ENCODE measurements around the gene ETS2.

Gene ETS2

GRCh38 chr21:38761531-38761930 lies 44.2 kb upstream of the ETS2 start:
- TF ChIP-seq CTCF (IDR thresholded peaks at IDR 0.05), result no peak
- no peak for TF ChIP-seq ZFX (IDR thresholded peaks at IDR 0.05; ENCODE audit: borderline replicate concordance)
- H3K27ac ChIP-seq, result no peak overlapping the region

GRCh38 chr21:38765056-38765455 lies 40.7 kb upstream of the ETS2 start:
- TF ChIP-seq ZFX (IDR thresholded peaks at IDR 0.05; ENCODE audit: borderline replicate concordance) (no peak), CTCF (IDR thresholded peaks at IDR 0.05) (no peak)
- H3K27ac ChIP-seq, result no peak overlapping the region

- TF ChIP-seq ZFX (IDR thresholded peaks at IDR 0.05; ENCODE audit: borderline replicate concordance) (no peak), CTCF (IDR thresholded peaks at IDR 0.05) (no peak)
- H3K27ac ChIP-seq, result no peak overlapping the region
Measured at GRCh38 chr21:38766987-38767722, 38.6 kb upstream of the ETS2 start.

GRCh38 chr21:38768471-38769063 lies 37.2 kb upstream of the ETS2 start:
- H3K27ac ChIP-seq, result no peak overlapping the region
- TF ChIP-seq ZFX (IDR thresholded peaks at IDR 0.05; ENCODE audit: borderline replicate concordance) (no peak), CTCF (IDR thresholded peaks at IDR 0.05) (no peak)

GRCh38 chr21:38769191-38769780 lies 36.4 kb upstream of the ETS2 start:
- H3K27ac ChIP-seq, result no peak overlapping the region
- no peak for TF ChIP-seq ZFX (IDR thresholded peaks at IDR 0.05; ENCODE audit: borderline replicate concordance)
- TF ChIP-seq CTCF (IDR thresholded peaks at IDR 0.05), result no peak

- H3K27ac ChIP-seq, result no peak overlapping the region
- TF ChIP-seq ZFX (IDR thresholded peaks at IDR 0.05; ENCODE audit: borderline replicate concordance), result no peak
- TF ChIP-seq CTCF (IDR thresholded peaks at IDR 0.05), result no peak
Measured at GRCh38 chr21:38770660-38771059, 35.1 kb upstream of the ETS2 start.

GRCh38 chr21:38771536-38771935 lies 34.2 kb upstream of the ETS2 start:
- H3K27ac ChIP-seq, result no peak overlapping the region

More at GRCh38 chr21:38771536-38771935, 34.2 kb upstream of the ETS2 start:
- no peak for TF ChIP-seq ZFX (IDR thresholded peaks at IDR 0.05; ENCODE audit: borderline replicate concordance)
- no peak for TF ChIP-seq CTCF (IDR thresholded peaks at IDR 0.05)
